ENCODE measurements around the gene ALDH8A1. TPM values are rescaled to one million over a fixed set of nuclear protein-coding genes. Genes with fewer than 3 reads are reported as not detected.

Gene ALDH8A1
- total RNA-seq, 1 experiment from 2014 or later, result 0.83 TPM

DNA sequence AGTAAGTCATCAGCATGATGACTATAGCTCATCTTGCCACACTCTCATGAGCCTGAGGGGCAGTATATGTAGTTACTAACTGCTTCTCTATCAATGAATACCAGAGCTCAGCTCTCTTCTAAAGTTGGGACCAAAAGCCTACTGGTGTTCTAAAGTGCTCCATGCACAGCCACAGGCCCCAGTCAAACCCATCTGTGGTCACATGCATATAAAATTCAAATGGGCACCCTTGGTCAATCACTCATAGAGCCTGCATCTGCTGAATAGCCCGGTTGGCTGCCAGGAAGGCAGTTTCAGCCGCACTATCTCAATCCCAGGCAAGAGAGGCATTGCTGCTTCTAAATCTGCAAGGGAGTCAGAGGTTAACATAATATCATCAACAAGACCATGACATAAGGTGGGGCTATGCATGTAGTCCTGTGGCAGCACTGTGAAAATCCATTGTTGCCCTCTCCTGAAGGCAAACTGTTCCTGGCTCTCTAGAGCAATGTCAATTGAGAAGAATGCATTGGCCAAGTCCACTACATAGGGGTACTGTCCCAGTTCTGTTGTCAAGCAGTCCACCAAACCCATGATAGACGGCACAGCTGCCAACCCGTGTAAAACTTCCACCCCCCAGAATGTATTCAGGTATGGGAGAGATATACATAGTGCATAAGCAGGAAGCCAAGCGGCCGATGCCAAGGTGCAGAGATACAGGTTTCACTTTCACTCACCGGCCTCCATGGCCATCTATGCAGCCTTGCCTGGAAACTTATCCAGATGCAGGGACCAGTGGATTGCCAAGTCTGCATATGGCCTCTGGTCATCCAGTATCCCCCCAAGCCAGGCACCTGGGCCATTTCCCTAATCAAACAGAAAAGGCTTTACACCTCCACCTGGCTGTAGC is 76.2 kb downstream of the ALDH8A1 start:
- ChIA-PET CTCF (no interaction called here), POLR2A (ENCODE audit: unreplicated experiment) (interaction anchor here (0.7 kb wide), 1 partner anchor 40 kb away, joined by 3 read pairs; no protein-coding TSS in a partner anchor)
- no peak overlapping the region for H3K4me2 ChIP-seq
- no peaks in the 10 kb centered on the region for H3F3A ChIP-seq (ENCODE audit: insufficient read depth, low read depth)
- TF ChIP-seq CTCF (conservative IDR thresholded peaks at IDR 0.05), result no peak
- no peak for TF ChIP-seq EZH2 (IDR thresholded peaks at IDR 0.05; ENCODE audit: low read depth)
- no peak overlapping the region for H3K27ac ChIP-seq
- H3K9me3 ChIP-seq (ENCODE audit: insufficient read depth, low read depth), result no peaks in the 10 kb centered on the region
- H3K36me3 ChIP-seq (ENCODE audit: low read depth), result no peaks in the 10 kb centered on the region
- H3K4me3 ChIP-seq, result no peak overlapping the region
- DNase-seq, result no peak
- no peaks in the 10 kb centered on the region for H4K20me1 ChIP-seq (ENCODE audit: insufficient read depth)
- H3K79me2 ChIP-seq (ENCODE audit: low read depth), result no peaks in the 10 kb centered on the region
- intact Hi-C loops (cut with micrococcal nuclease; ENCODE audit: unreplicated experiment), result no loop called here
- H3K4me1 ChIP-seq (replicated peaks; ENCODE audit: insufficient read depth), result no peaks in the 10 kb centered on the region
- no peaks in the 10 kb centered on the region for H3K27me3 ChIP-seq (ENCODE audit: insufficient read depth, low read depth)
- BruUV-seq (replicated peaks), result no TSS peak
- no peak overlapping the region for H2AFZ ChIP-seq
- 0 out of 2 replicates have a peak, but pooled peaks cover under 1% of the 10 kb centered on the region for H3K9me2 ChIP-seq (ENCODE audit: insufficient read depth)

DNA sequence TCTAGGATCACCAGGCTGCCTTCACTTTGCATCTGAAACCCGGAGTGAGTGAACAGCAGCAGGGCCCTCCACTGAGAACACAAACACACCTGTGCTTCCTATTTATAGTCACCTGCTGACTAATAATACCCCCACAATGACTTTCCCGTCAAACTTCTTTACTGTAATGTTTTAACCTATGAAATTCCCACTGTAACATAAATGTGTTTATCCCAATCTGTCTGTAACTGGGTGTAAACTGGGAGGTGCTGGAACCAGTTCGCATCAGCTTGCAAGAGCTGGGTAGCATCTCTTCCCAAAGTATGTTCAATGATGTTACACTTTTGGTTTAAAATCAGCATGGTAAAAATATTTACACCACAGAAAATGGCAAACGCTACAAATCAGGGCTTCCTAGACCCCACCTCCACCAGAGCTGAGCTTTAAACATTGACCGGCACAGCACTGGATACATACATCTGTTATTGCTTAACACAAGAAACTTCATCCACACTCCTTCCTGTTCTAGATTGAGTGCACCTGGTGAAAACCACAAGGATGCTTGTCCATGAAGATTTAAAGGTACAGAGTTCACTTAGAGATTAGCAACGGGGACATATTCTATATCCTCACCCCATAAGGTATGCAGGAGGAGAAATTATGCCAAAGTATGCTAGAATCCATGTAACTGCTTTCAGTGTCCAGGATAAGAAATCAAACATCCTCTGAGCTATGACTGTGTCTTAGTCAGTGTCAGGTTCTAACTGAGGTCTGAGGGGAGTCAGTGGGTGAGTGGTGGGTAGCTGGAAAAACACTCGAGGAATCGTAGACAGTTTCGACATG is 79.0 kb downstream of the ALDH8A1 start:
- CTCF ChIA-PET, result no interaction called here
- intact Hi-C loops (cut with micrococcal nuclease; ENCODE audit: unreplicated experiment), result no loop called here
- BruUV-seq (replicated peaks), result no TSS peak
- no peak overlapping the region for H2AFZ ChIP-seq
- no peaks in the 10 kb centered on the region for H4K20me1 ChIP-seq (ENCODE audit: insufficient read depth)
- H3K4me3 ChIP-seq, result no peak overlapping the region
- H3K4me2 ChIP-seq, result no peak overlapping the region
- no peak for TF ChIP-seq CTCF (conservative IDR thresholded peaks at IDR 0.05)
- TF ChIP-seq EZH2 (IDR thresholded peaks at IDR 0.05; ENCODE audit: low read depth), result no peak
- no peak for DNase-seq
- H3K9me3 ChIP-seq (ENCODE audit: insufficient read depth, low read depth), result no peaks in the 10 kb centered on the region
- no peaks in the 10 kb centered on the region for H3K4me1 ChIP-seq (replicated peaks; ENCODE audit: insufficient read depth)
- no peaks in the 10 kb centered on the region for H3F3A ChIP-seq (ENCODE audit: insufficient read depth, low read depth)
- no peaks in the 10 kb centered on the region for H3K36me3 ChIP-seq (ENCODE audit: low read depth)
- no peaks in the 10 kb centered on the region for H3K79me2 ChIP-seq (ENCODE audit: low read depth)
- H3K9me2 ChIP-seq (ENCODE audit: insufficient read depth), result no peaks in the 10 kb centered on the region
- POLR2A ChIA-PET (ENCODE audit: unreplicated experiment), result no interaction called here
- no peaks in the 10 kb centered on the region for H3K27me3 ChIP-seq (ENCODE audit: insufficient read depth, low read depth)
- H3K27ac ChIP-seq, result no peak overlapping the region

DNA sequence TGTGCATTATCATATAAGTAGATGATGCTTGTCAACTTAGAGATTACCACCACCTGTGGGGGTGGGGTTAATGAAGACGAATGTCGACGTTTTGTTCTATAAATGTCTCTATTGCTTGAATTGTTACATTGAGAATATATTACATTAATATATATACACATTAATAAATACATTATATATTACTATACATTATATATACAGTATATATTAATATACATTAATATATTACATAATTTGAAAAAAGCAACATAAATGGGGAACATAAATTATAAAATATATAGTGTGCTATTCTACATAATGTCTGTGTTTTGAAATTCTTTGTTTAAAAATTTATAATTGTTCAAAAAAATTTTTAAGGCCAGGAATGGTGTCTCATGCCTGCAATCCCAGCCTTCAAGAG is 81.1 kb downstream of the ALDH8A1 start:
- Histone ChIP-seq H3K27ac (no peak overlapping the region), H3K9me2 (ENCODE audit: insufficient read depth) (no peaks in the 10 kb centered on the region), H3K9me3 (ENCODE audit: insufficient read depth, low read depth) (no peaks in the 10 kb centered on the region), H3K36me3 (ENCODE audit: low read depth) (no peaks in the 10 kb centered on the region), H3K79me2 (ENCODE audit: low read depth) (no peaks in the 10 kb centered on the region), H4K20me1 (ENCODE audit: insufficient read depth) (no peaks in the 10 kb centered on the region), H2AFZ (no peak overlapping the region), H3K4me3 (no peak overlapping the region), H3K4me2 (no peak overlapping the region), H3F3A (ENCODE audit: insufficient read depth, low read depth) (no peaks in the 10 kb centered on the region), H3K4me1 (replicated peaks; ENCODE audit: insufficient read depth) (no peaks in the 10 kb centered on the region), H3K27me3 (ENCODE audit: insufficient read depth, low read depth) (no peaks in the 10 kb centered on the region)
- BruUV-seq (replicated peaks), result no TSS peak
- DNase-seq, result no peak
- intact Hi-C loops (cut with micrococcal nuclease; ENCODE audit: unreplicated experiment), result no loop called here
- CTCF ChIA-PET, result no interaction called here
- TF ChIP-seq EZH2 (IDR thresholded peaks at IDR 0.05; ENCODE audit: low read depth), result no peak
- TF ChIP-seq CTCF (conservative IDR thresholded peaks at IDR 0.05), result no peak
- POLR2A ChIA-PET (ENCODE audit: unreplicated experiment), result no interaction called here

Small RNA genes lying within 50 kb of the gene (microRNA-seq; reads per million reads assigned to microRNA genes)
- 4.0 reads per million for gene MIR3662 (ENCODE audit: borderline number of aligned reads, borderline replicate concordance)

Other genes with a start within 250 kb of the ALDH8A1 start
- gene HBS1L, start 104.7 kb upstream of the ALDH8A1 start, total RNA-seq (2021), result 70.5 and 84.4 TPM in 2 replicates
- gene MYB, start 231.2 kb upstream of the ALDH8A1 start, total RNA-seq (2021), result 0.95 and 1.8 TPM in 2 replicates